H9 (cell line): Measurements from ENCODE around the gene ZNF668. TPM values are rescaled to one million over a fixed set of nuclear protein-coding genes. Genes with fewer than 3 reads are reported as not detected.
A peak's percentile ranks its signal among the peaks of the same experiment; 100 is the strongest.

Source experiments
- DNase-seq: peaks from one replicate; pipeline ENCODE4 v3.0.0-alpha.2; 2017
- H2AFZ ChIP-seq: one replicate; pipeline ENCODE4 v1.6.1; 2013; ENCODE audit warnings: mild to moderate bottlenecking, low read length, control low read depth, moderate library complexity
- H2AK5ac ChIP-seq: 2 replicates; pipeline ENCODE4 v1.6.1; 2013; ENCODE audit warnings: low read length, control low read depth, mixed read lengths; ENCODE audit not compliant: insufficient read length
- H2BK120ac ChIP-seq: one replicate; pipeline ENCODE4 v1.6.1; 2013; ENCODE audit warnings: low read depth, mild to moderate bottlenecking, low read length, control low read depth, inconsistent platforms; ENCODE audit not compliant: poor library complexity, severe bottlenecking
- H2BK12ac ChIP-seq: 2 replicates; pipeline ENCODE4 v1.6.1; 2013; ENCODE audit warnings: low read length, control low read depth, mixed read lengths, low read depth; ENCODE audit not compliant: insufficient read length
- H2BK15ac ChIP-seq: 2 replicates; pipeline ENCODE4 v1.6.1; 2013; ENCODE audit warnings: low read depth, low read length, control low read depth
- H2BK20ac ChIP-seq: one replicate; pipeline ENCODE4 v1.6.1; 2013; ENCODE audit warnings: low read depth, mild to moderate bottlenecking, low read length, control low read depth, inconsistent platforms; ENCODE audit not compliant: poor library complexity, severe bottlenecking
- H2BK5ac ChIP-seq: 2 replicates; pipeline ENCODE4 v1.6.1; 2013; ENCODE audit warnings: low read length, control low read depth, mixed read lengths; ENCODE audit not compliant: insufficient read length
- H3K14ac ChIP-seq: 2 replicates; pipeline ENCODE4 v1.6.1; 2013; ENCODE audit warnings: low read length, control low read depth; ENCODE audit not compliant: insufficient read depth
- H3K18ac ChIP-seq: 2 replicates; pipeline ENCODE4 v1.6.1; 2013; ENCODE audit warnings: low read depth, mild to moderate bottlenecking, mixed read lengths, low read length, control low read depth; ENCODE audit not compliant: insufficient read length
- H3K23ac ChIP-seq: 2 replicates; pipeline ENCODE4 v1.6.1; 2013; ENCODE audit warnings: low read length, control low read depth, mixed read lengths, low read depth; ENCODE audit not compliant: insufficient read length
- H3K23me2 ChIP-seq: 2 replicates; pipeline ENCODE4 v1.6.1; 2013; ENCODE audit warnings: low read depth, mild to moderate bottlenecking, mixed read lengths, low read length, control low read depth; ENCODE audit not compliant: insufficient read length, poor library complexity, severe bottlenecking
- H3K27ac ChIP-seq: 2 replicates; pipeline ENCODE4 v1.5.1; 2013; ENCODE audit warnings: low read length, control low read depth, mixed read lengths, low read depth; ENCODE audit not compliant: insufficient read length
- H3K27me3 ChIP-seq: 2 replicates; pipeline ENCODE4 v1.6.1; 2013; ENCODE audit warnings: low read length, control low read depth, inconsistent platforms; ENCODE audit not compliant: insufficient read depth
- H3K4ac ChIP-seq: 2 replicates; pipeline ENCODE4 v1.6.1; 2013; ENCODE audit warnings: low read depth, mild to moderate bottlenecking, control low read depth, inconsistent platforms, low read length, moderate library complexity
- H3K4me1 ChIP-seq: 2 replicates; pipeline ENCODE4 v1.6.1; 2013; ENCODE audit warnings: low read length, control low read depth, inconsistent platforms; ENCODE audit not compliant: insufficient read depth
- H3K4me2 ChIP-seq: 2 replicates; pipeline ENCODE4 v1.6.1; 2013; ENCODE audit warnings: low read length, control low read depth, mixed read lengths; ENCODE audit not compliant: insufficient read length, insufficient read depth
- H3K56ac ChIP-seq: 2 replicates; pipeline ENCODE4 v1.6.1; 2013; ENCODE audit warnings: low read depth, mild to moderate bottlenecking, mixed read lengths, low read length, control low read depth; ENCODE audit not compliant: insufficient read length
- H3K79me1 ChIP-seq: 2 replicates; pipeline ENCODE4 v1.6.1; 2013; ENCODE audit warnings: low read depth, mild to moderate bottlenecking, moderate library complexity, low read length, control low read depth, inconsistent platforms; ENCODE audit not compliant: insufficient read depth, poor library complexity, severe bottlenecking
- H3K79me2 ChIP-seq: 2 replicates; pipeline ENCODE4 v1.6.1; 2013; ENCODE audit warnings: low read length, control low read depth, inconsistent platforms; ENCODE audit not compliant: insufficient read depth
- H3K9ac ChIP-seq: 2 replicates; pipeline ENCODE4 v1.6.1; 2013; ENCODE audit warnings: low read length, control low read depth, mixed read lengths; ENCODE audit not compliant: insufficient read length; ENCODE audit errors: extremely low read depth
- H3K9me3 ChIP-seq: one replicate; pipeline ENCODE4 v1.6.1; 2013; ENCODE audit warnings: low read depth, low read length, inconsistent platforms; ENCODE audit not compliant: control insufficient read depth
- H3T11ph ChIP-seq: one replicate; pipeline ENCODE4 v1.6.1; 2013; ENCODE audit warnings: mild to moderate bottlenecking, low read length, control low read depth, inconsistent platforms
- H4K20me1 ChIP-seq: one replicate; pipeline ENCODE4 v1.6.1; 2013; ENCODE audit not compliant: control insufficient read depth, insufficient read length, insufficient read depth
- H4K5ac ChIP-seq: 2 replicates; pipeline ENCODE4 v1.6.1; 2013; ENCODE audit warnings: low read depth, mild to moderate bottlenecking, mixed read lengths, low read length, control low read depth; ENCODE audit not compliant: insufficient read length
- H4K8ac ChIP-seq: replicated peaks from 2 replicates; pipeline ENCODE4 v1.6.1; 2013; ENCODE audit warnings: low read length, control low read depth, mixed read lengths, low read depth; ENCODE audit not compliant: insufficient read length
- H4K91ac ChIP-seq: 2 replicates; pipeline ENCODE4 v1.6.1; 2013; ENCODE audit warnings: low read depth, mild to moderate bottlenecking, moderate library complexity, mixed read lengths, low read length, control low read depth; ENCODE audit not compliant: insufficient read length
- H3K27ac Mint-ChIP-seq, 3 experiments: 2 replicates in 2 of 3; 3 replicates in 1 of 3; pipeline ENCODE4 v1.8.0; 2020 to 2021; ENCODE audit warnings: mixed read lengths in 3 of 3, mild to moderate bottlenecking in 1 of 3, moderate library complexity in 1 of 3
- H3K27me3 Mint-ChIP-seq: 2 replicates; pipeline ENCODE4 v1.8.0; 2021; ENCODE audit warnings: low read depth, mild to moderate bottlenecking, moderate library complexity, mixed read lengths
- H3K36me3 Mint-ChIP-seq, 3 experiments: 2 replicates in 2 of 3; 3 replicates in 1 of 3; pipeline ENCODE4 v1.8.0; 2020 to 2021; ENCODE audit warnings: low read depth in 3 of 3, mixed read lengths in 3 of 3; ENCODE audit not compliant: insufficient read depth in 1 of 3
- H3K4me1 Mint-ChIP-seq, 2 experiments: 2 replicates each; pipeline ENCODE4 v1.8.0; 2020; ENCODE audit warnings: mixed read lengths in 2 of 2
- H3K4me3 Mint-ChIP-seq, 2 experiments: 2 replicates in 1 of 2; 3 replicates in 1 of 2; pipeline ENCODE4 v1.8.0; 2020 to 2021; ENCODE audit warnings: mild to moderate bottlenecking in 2 of 2, mixed read lengths in 2 of 2, moderate library complexity in 1 of 2
- H3K9me3 Mint-ChIP-seq, 2 experiments: 2 replicates in 1 of 2; 3 replicates in 1 of 2; pipeline ENCODE4 v1.8.0; 2020; ENCODE audit warnings: mild to moderate bottlenecking in 2 of 2, mixed read lengths in 2 of 2, moderate library complexity in 1 of 2
- WGBS: extraction: QIAGEN DNeasy Blood & Tissue Kit; methylation state at CpG from one replicate; pipeline ENCODE4 v1.1.7; 2013; ENCODE audit warnings: missing lambda C conversion rate, low lambda C conversion rate, mixed read lengths; ENCODE audit not compliant: insufficient read length; ENCODE audit errors: extremely low coverage; 5-methylcytosine and 5-hydroxymethylcytosine counted together
- total RNA-seq: library from RNA; stranded (reverse); gene quantifications from 2 replicates; pipeline ENCODE4 v1.2.1, GENCODE V29; 2021
- TF ChIP-seq, protein P1 (sequence below): fragments of 200-600 bp; sonication (generic); conservative IDR thresholded peaks from 3 replicates; pipeline ENCODE4 v1.8.0; 2021; ENCODE audit warnings: antibody characterized with exemption, mild to moderate bottlenecking

The ZNF668 gene
- total RNA-seq, 1 experiment from 2014 or later, result 18.6 TPM

DNA sequence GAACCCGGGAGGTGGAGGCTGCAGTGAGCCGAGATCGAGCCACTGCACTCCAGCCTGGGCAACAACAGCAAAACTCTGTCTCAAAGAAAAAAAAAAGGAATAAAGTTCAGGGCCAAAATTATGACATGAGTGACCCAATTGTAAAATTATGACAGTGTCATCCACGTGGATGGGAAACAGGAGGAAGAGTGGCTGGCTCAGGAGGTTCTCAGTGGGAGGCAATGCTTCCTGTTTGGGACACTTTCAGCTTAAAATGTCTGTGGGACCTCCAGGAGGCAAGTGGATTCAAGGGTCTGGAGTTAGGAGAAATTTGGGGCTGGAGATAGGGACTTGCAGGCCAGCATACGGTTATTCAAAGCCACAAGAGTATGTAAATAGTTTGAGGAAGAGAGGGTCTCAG is 48.7 kb downstream of the ZNF668 start:
- Histone ChIP-seq H3K18ac (no peak overlapping the region), H3K27me3 (no peaks in the 10 kb centered on the region), H2AFZ (no peak overlapping the region), H2BK12ac (no peak overlapping the region), H3K9me3 (no peaks in the 10 kb centered on the region), H3K4me2 (no peak overlapping the region), H4K5ac (no peak overlapping the region), H2BK5ac (no peak overlapping the region), H3K27ac (no peak overlapping the region), H3K56ac (no peak overlapping the region), H2BK120ac (no peak overlapping the region), H2AK5ac (no peak overlapping the region), H3K79me2 (no peaks in the 10 kb centered on the region), H3K14ac (no peak overlapping the region), H3T11ph (no peak overlapping the region), H3K23me2 (no peaks in the 10 kb centered on the region), H4K20me1 (no peaks in the 10 kb centered on the region), H3K4me1 (no peaks in the 10 kb centered on the region), H3K4ac (no peak overlapping the region), H4K91ac (no peak overlapping the region), H3K79me1 (no peaks in the 10 kb centered on the region), H2BK20ac (no peak overlapping the region), H4K8ac (no peak overlapping the region), H2BK15ac (no peak overlapping the region), H3K23ac (no peak overlapping the region), H3K9ac (no peak overlapping the region)
- no peaks in the 10 kb centered on the region for H3K36me3 Mint-ChIP-seq
- H3K4me1 Mint-ChIP-seq, result peaks cover 0 to 6% of the 10 kb centered on the region in 2 experiments; a peak in 2 of 4 replicates
- H3K27ac Mint-ChIP-seq, result peak overlapping the region in 2 of 3 experiments; percentile 44 to 81; a peak in 1 of 7 replicates
- no peaks in the 10 kb centered on the region; the same call in 1 of the 2 replicates for H3K27me3 Mint-ChIP-seq
- no peak for DNase-seq
- H3K9me3 Mint-ChIP-seq, result no peaks in the 10 kb centered on the region
- no peak overlapping the region; a peak in 1 of 5 replicates for H3K4me3 Mint-ChIP-seq
- TF ChIP-seq, protein P1, sequence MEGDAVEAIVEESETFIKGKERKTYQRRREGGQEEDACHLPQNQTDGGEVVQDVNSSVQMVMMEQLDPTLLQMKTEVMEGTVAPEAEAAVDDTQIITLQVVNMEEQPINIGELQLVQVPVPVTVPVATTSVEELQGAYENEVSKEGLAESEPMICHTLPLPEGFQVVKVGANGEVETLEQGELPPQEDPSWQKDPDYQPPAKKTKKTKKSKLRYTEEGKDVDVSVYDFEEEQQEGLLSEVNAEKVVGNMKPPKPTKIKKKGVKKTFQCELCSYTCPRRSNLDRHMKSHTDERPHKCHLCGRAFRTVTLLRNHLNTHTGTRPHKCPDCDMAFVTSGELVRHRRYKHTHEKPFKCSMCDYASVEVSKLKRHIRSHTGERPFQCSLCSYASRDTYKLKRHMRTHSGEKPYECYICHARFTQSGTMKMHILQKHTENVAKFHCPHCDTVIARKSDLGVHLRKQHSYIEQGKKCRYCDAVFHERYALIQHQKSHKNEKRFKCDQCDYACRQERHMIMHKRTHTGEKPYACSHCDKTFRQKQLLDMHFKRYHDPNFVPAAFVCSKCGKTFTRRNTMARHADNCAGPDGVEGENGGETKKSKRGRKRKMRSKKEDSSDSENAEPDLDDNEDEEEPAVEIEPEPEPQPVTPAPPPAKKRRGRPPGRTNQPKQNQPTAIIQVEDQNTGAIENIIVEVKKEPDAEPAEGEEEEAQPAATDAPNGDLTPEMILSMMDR, result no peak
- no CpG with 5 or more reads among the region's 5 CpGs for WGBS
